Breast epithelium (tissue), 4 donors: ENCODE measurements around the gene UNC5B. TPM values are rescaled to one million over a fixed set of nuclear protein-coding genes. Genes with fewer than 3 reads are reported as not detected.

Experiments
- DNase-seq, 2 donors: peaks; one replicate each; pipeline ENCODE4 v3.0.0-alpha.2; 2019; ENCODE audit warnings: low spot score in 2 of 2
- H3K27ac ChIP-seq, 2 donors: fragments of 200-600 bp; sonication (generic) in 1 of 2; one replicate each; pipeline ENCODE4 v1.5.1; 2016 to 2019; ENCODE audit warnings: mild to moderate bottlenecking in 1 of 2
- H3K27me3 ChIP-seq, 2 donors: fragments of 200-600 bp; sonication (generic) in 1 of 2; one replicate each; pipeline versions ENCODE4 v1.5.1 to v1.6.0; 2017 to 2019; ENCODE audit warnings: control low read depth in 1 of 2, mild to moderate bottlenecking in 1 of 2
- H3K36me3 ChIP-seq: fragments of 200-600 bp; one replicate; pipeline ENCODE4 v1.5.1; 2019
- H3K4me1 ChIP-seq, 2 donors: fragments of 200-600 bp; sonication (generic); one replicate each; pipeline ENCODE4 v1.5.1; 2016 to 2019; ENCODE audit warnings: control low read depth in 1 of 2
- H3K4me3 ChIP-seq, 3 donors: fragments of 200-600 bp; sonication (generic); 1 replicate in 2 of 3; 2 replicates in 1 of 3; pipeline ENCODE4 v1.5.1; 2016 to 2019; ENCODE audit warnings: mild to moderate bottlenecking in 3 of 3, moderate library complexity in 2 of 3
- H3K9me3 ChIP-seq, 2 donors: fragments of 200-600 bp; sonication (generic) in 1 of 2; one replicate each; pipeline ENCODE4 v1.5.1; 2016 to 2019; ENCODE audit warnings: control low read depth in 1 of 2
- POLR2A ChIP-seq: fragments of 450-650 bp; IDR thresholded peaks from one replicate; pipeline ENCODE4 v1.6.1; 2016; ENCODE audit warnings: antibody characterized with exemption, mild to moderate bottlenecking, moderate library complexity
- POLR2AphosphoS5 ChIP-seq, 3 donors: sonication (generic); formaldehyde crosslinking; IDR thresholded peaks; one replicate each; pipeline ENCODE4 v1.6.1; 2017; ENCODE audit warnings: antibody characterized with exemption in 3 of 3
- intact Hi-C: fragments of 100-400 bp; cut with DNase I; formaldehyde crosslinking; loops from one replicate; pipeline ENCODE4 v1.15.1; 2023; ENCODE audit warnings: low total_unique reads
- total RNA-seq, 3 donors: library from RNA; depleted of rRNA; stranded (reverse); fragments of >200 nt; gene quantifications; one replicate each; pipeline ENCODE4 v1.1.0, GENCODE V29; 2016
- TF ChIP-seq, protein P1 (sequence below), 3 donors: fragments of 450-650 bp; IDR thresholded peaks; one replicate each; pipeline ENCODE4 v1.5.1; 2016 to 2017; ENCODE audit warnings: antibody characterized with exemption in 3 of 3, mild to moderate bottlenecking in 3 of 3, moderate library complexity in 3 of 3

UNC5B gene
- total RNA-seq, 3 donors from 2014 or later = 0.80 to 4.9 (median 3.5) TPM

DNA sequence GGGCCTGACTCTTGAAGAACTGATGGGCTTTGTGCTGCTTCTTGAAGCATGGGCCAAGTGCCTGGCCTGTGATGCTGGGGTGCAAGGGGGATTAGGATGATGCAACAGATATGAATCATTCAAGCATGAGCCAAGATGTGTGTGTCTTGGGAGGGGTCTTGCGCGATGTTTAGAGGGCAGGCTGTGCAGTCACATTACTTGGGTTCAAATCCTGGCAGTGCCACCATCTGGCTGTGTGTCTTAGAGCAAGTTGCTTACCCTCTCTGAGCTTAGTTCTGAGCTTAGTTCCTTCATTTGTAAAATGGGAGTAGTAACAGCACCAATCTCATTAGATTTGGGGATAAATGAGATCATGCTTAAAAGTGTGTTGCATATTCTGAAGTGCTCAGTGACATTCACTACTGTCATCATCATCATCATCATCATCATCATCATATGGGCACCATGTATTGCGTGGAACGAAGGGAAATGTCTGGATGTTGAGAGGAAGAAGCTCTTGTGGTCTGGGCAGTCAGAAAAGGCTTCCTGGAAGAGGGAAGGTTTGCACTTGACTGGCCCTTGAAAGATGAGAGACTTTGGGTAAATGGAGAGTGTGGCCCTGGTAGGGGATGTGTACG is 9.3 kb downstream of the UNC5B start:
- Histone ChIP-seq H3K4me3 (no peak overlapping the region), H3K27me3 (no peaks in the 10 kb centered on the region), H3K27ac (no peak overlapping the region), H3K36me3 (no peaks in the 10 kb centered on the region), H3K4me1 (peaks cover 4 to 9% of the 10 kb centered on the region in 2 donors), H3K9me3 (no peaks in the 10 kb centered on the region)
- DNase-seq = no peak
- intact Hi-C loops = loop anchor here (1.0 kb wide), 1 partner anchor 46 kb away; no protein-coding TSS in a partner anchor
- TF ChIP-seq POLR2AphosphoS5 (IDR thresholded peaks at IDR 0.05) (no peak), POLR2A (no peak)
- TF ChIP-seq, protein P1, sequence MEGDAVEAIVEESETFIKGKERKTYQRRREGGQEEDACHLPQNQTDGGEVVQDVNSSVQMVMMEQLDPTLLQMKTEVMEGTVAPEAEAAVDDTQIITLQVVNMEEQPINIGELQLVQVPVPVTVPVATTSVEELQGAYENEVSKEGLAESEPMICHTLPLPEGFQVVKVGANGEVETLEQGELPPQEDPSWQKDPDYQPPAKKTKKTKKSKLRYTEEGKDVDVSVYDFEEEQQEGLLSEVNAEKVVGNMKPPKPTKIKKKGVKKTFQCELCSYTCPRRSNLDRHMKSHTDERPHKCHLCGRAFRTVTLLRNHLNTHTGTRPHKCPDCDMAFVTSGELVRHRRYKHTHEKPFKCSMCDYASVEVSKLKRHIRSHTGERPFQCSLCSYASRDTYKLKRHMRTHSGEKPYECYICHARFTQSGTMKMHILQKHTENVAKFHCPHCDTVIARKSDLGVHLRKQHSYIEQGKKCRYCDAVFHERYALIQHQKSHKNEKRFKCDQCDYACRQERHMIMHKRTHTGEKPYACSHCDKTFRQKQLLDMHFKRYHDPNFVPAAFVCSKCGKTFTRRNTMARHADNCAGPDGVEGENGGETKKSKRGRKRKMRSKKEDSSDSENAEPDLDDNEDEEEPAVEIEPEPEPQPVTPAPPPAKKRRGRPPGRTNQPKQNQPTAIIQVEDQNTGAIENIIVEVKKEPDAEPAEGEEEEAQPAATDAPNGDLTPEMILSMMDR (IDR thresholded peaks at IDR 0.05) = no peak

DNA sequence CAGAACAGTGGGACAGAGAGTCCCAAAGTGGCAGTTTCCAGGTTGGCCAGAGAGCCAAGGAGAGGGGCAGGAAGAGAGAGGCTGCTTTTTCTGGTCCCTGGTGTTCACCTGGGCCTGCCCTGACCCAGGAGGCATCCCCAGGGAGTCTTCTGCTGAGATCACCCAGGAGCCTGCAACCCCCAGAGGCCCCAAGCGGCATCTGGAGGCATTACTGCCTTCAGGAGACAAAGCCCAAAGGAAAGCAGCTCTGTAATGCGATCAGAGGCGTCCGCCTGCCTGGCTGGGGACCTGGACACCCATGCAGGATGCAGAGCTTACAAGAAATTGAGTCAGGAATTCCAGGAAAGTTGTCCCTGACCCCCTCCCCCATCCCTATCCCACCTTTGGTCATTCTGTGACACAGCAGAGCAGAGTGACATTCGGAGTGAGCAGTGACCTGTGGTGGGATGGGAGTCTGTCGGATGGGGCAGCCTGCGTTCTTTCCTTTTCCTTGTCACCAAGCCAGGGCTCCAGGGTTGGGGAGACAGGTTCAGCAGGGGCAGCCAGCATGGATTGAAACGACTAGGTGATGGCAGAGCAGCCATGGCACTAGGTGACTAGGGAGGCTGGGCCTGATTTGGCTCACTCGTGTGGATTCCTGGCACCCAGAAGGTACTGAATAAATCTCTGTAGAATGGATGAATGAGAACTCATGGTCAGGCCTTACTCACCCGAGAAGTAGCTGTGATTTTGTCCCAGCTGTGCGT is 10.4 kb downstream of the UNC5B start:
- H3K27ac ChIP-seq = no peak overlapping the region
- peaks cover 0 to 7% of the 10 kb centered on the region in 2 donors for H3K4me1 ChIP-seq
- peak in 1 of 2 donors; percentile 28 for DNase-seq
- no peak overlapping the region for H3K4me3 ChIP-seq
- H3K9me3 ChIP-seq = no peaks in the 10 kb centered on the region
- TF ChIP-seq POLR2A (no peak), POLR2AphosphoS5 (IDR thresholded peaks at IDR 0.05) (no peak)
- TF ChIP-seq, protein P1 (IDR thresholded peaks at IDR 0.05) = no peak
- no peaks in the 10 kb centered on the region for H3K27me3 ChIP-seq
- intact Hi-C loops = loop anchor here (1.0 kb wide), 1 partner anchor 45 kb away; no protein-coding TSS in a partner anchor
- no peaks in the 10 kb centered on the region for H3K36me3 ChIP-seq

DNA sequence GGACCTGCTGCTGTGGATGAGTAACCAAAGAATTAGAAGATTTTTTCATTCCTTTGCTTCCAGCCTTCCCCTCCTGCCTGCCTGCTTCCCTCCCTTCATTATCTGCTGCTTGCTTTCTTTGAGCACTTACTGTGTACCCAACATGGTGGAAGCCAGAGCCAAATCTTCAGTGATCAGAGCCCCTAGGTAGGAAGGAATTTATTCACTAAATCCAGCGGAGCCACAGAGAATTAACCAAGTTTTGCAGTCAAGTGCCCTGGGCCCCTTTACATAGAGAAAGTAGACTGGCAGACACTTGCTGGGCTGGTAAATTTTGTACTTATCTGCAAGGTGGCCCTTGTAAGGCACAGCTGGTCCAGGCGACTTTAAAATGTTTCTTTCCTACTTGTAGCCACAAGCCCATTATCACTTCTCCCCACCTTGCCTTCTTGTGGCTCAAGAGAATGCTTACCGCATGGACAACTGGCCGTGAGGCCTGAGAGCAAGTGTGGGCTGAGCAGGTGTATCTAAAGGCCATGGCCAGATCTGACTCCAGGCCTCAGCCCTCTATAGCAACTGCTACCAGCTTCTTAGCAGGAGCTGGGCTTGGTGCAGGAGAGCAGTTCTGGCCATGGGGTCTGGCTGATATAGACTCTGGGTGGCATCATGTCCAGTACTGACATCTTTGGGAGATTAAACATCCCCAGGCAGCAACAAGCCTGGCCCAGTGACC is 11.1 kb downstream of the UNC5B start:
- intact Hi-C loops = no loop called here
- TF ChIP-seq, protein P1 (IDR thresholded peaks at IDR 0.05) = no peak
- TF ChIP-seq POLR2A (no peak), POLR2AphosphoS5 (IDR thresholded peaks at IDR 0.05) (no peak)
- H3K4me1 ChIP-seq = no peaks in the 10 kb centered on the region
- no peak overlapping the region for H3K27ac ChIP-seq
- no peak overlapping the region for H3K4me3 ChIP-seq
- no peaks in the 10 kb centered on the region for H3K27me3 ChIP-seq
- no peaks in the 10 kb centered on the region for H3K36me3 ChIP-seq
- H3K9me3 ChIP-seq = no peaks in the 10 kb centered on the region
- peak in 1 of 2 donors; percentile 22 for DNase-seq

DNA sequence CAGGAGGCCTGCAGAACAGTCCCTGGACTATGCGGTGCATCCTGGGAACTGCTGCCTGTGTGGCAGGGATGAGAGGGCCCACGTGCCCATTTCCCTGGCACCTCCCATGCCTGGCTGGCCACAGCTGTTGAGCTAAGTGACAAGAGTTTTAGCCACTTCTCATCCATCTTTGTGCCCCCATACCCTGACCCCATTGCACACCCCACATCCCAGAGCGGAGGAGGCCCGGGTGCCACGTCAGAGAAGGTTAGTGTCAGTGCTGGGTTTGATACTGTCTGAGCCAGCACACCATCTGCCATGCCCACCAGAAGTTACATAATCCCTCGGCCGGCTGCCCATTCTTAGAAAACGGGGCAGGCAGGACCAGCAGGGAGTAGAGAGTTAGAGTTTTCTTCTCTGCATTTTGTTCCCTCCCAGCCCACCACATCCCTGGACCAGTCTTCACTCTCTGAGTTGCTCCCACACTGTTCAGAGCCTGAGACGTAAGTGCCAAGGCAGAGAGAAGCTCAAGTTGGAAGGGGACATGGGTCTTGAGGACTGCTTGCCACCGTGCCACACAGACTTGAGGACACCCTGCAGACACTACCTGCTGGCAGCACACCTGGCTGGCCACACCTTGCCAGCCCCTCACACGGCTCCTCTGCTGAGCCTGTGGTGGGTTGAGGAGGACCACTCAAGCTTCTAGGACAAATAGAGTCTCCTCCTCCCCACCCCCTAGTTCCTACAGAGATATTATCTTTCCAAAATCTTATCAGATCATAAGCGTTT is 13.1 kb downstream of the UNC5B start:
- H3K36me3 ChIP-seq = no peaks in the 10 kb centered on the region
- H3K9me3 ChIP-seq = no peaks in the 10 kb centered on the region
- H3K4me3 ChIP-seq = no peak overlapping the region
- H3K27ac ChIP-seq = no peak overlapping the region
- H3K4me1 ChIP-seq = no peaks in the 10 kb centered on the region
- DNase-seq = no peak
- no peaks in the 10 kb centered on the region for H3K27me3 ChIP-seq
- intact Hi-C loops = no loop called here
- no peak for TF ChIP-seq POLR2AphosphoS5 (IDR thresholded peaks at IDR 0.05)
- TF ChIP-seq, protein P1 (IDR thresholded peaks at IDR 0.05) = no peak
- TF ChIP-seq POLR2A = no peak
